HG02623 (cell line): Measurements from ENCODE around the gene TSPAN18.

Experiments
- ATAC-seq: cut with Tn5 transposase; IDR thresholded peaks from one replicate; pipeline ENCODE4 v1.9.1; 2021; ENCODE audit warnings: moderate library complexity; ENCODE audit not compliant: unreplicated experiment

The TSPAN18 gene

DNA sequence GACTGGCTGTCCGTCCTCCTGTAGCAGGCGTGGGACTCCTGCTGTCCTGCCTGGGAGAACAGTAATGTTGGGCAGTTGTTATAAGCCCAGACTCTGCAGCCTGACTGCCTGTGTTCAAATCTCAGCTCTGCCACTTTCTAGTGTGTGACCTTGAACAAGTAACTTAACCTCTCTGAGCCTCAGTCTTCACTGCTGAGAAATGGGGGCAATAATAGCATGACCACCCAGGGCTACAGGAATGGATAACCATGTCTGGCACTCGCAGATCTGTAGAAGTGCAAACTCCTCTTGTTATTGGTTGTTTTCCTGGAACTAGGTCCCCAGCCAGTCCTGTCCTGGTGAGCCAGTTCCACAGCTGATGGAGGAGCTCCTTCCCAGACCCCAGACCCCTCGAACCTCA is 154.2 kb downstream of the TSPAN18 start:
- ATAC-seq: no peak

DNA sequence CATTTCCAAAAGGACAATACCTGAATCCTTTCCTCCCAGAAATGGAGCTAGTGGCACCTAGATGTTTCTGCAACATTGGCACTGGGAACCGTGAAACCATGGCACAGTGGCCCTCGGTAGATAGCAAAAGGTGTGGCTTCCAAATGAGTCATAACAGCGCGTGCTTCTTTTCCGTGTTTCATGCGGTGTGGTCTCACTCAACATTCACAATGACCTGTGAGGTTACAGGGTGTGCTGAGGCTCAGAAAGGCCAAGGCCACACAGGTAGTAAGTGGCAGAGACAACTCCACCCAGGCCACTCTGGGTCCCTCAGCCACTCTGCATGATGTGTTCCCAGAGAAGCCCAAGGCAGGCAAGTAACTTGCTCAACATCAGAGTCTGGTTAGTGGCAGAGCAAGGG is 156.5 kb downstream of the TSPAN18 start:
- ATAC-seq: no peak

DNA sequence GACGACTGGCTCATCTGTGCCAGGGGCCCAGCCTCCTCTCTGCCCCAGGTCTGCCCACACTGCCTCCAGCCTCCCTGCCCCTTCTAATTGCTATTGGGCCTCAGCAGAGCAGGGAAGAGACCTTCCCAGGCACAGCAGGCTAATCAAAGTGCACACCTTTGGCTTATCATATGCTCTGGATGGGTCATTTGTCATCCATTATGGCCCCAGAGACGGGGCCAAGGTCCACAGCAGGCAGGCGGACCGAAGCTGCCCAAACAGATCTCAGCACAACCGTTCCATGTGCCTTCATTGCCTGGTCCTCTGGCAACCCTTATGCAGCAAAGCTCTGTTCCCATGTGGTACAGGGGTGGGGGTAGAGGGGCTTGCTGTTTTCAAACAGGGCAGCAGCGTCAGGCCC is 157.3 kb downstream of the TSPAN18 start:
- ATAC-seq: no peak

DNA sequence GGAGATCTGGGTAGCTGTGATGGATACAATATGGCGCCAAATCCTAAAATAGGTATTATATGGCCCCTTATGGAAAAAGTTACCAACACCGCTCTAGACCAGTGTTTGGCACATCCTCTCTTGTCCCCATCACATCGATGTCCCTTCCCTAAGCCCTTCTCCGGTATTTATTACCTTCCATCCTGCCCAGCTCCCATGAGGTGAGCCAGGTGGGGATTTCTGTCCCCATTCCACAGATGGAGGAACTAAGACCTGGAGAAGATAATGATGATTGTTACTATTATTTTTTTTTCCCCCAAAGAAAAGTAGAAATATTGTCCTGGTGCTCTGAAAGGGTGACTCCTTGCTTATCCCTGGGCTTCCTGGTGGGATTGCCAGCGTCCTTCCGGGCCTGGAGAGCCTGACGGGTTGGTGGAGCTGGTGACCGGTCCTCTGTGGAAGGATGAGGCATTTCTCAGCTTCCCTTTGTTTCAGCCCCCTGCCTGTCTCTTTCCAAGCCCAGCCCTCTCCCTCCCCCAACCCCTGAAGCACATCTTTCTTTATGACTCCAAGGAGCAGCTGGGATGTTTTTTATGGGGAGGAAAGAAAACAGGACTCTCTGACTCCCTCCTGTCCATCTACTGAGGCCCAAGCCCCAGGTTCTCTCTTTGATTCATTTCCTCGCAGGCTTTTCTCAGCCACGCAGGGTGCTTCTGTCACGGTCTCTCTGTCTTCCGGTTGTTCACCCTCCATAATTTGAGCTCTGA is 158.5 kb downstream of the TSPAN18 start:
- no peak for ATAC-seq

DNA sequence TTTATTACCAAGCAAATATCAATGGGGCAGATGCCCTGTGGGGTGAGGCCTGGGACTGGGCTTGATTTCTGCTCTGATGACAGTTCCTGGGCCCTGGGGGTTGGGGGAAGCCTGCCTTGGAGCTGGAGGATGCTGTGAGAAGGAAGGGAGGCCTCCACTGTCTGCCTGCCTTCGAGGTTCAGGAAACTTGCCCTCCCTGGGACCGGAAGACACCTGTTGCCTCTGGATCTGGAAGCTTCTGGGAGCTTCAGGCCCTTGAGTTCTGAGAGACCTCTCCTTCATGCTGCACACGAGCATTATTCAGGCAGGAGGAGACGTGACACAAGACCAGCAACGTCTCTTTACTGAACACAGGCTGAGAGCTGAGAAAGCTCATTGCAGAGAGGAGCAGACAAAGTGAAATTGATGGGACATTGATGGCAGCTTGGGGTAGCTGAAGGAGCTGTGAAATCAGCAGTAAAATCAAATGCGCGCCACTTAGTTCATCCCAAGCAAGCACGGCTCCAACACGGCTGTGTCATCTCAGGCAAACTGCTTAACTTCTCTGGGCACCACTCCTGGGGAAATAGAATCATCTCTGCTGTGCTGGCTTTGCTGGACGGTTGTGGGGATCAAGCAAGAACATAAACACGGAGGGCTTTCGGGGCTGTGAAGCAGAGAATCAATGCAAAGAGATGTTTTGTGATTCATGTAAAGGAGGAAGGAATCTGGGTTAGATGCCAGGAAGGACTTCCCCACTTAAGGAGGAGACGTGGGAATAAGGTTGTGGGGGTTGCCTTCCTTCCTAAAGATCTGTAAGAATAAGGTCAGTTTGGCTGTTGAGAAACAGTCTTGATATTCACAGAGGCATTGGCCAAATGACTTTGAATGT is 159.4 kb downstream of the TSPAN18 start:
- ATAC-seq: no peak

DNA sequence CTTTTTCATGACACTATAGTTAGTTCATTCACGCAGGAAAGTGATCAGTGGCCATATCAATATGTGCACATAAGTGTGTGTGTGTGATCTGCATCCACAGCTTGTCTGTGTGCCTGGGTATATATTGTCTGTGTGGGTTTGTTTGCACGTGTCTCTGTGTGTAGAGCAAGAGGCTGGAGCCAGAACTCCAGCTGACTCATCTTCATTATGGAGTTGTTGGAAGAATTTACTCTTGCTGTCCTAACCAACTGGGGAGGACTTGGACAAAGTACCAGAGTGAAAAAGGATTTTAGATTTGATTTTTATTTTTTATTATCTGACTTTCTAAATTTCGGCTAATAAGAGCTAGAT is 160.0 kb downstream of the TSPAN18 start:
- no peak for ATAC-seq

DNA sequence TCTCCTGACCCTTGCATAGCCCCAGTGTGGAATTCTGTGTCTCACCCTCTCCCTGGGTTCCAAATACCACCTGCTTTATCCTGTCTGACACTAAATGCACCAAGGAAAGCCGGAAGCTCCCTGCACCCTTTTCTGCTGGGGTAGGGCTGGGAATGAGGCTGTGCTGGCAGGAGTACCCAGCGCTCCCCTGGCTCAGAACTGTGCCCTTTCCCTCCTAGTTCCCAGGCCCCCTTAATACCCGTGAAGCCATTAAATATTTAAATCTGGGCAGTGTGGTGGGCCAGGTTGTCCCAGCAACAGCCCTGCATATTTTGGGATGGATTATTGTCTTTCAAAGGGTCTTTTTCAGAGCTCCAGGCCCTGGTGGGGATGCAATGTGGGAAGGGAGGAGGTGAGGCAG is 160.9 kb downstream of the TSPAN18 start:
- no peak for ATAC-seq

DNA sequence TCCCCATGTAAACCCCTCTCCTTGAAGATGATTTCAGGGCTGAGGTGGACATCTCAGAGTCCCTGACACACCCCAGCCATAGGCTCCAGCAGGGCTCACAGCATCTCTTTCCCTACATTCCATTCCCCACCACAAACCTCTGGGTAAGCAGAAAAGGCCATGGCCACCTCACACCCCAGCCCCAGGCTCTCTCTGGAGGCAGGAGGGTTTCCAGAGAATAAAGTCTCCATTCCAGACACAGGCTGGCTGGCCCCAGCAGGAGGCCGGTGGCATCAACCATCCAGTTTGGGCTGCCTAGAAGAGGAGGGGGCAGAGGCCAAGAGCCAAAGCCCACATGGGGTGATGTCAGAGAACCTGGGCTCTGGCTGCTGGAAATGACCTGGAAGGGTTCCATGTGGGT is 162.5 kb downstream of the TSPAN18 start:
- no peak for ATAC-seq

DNA sequence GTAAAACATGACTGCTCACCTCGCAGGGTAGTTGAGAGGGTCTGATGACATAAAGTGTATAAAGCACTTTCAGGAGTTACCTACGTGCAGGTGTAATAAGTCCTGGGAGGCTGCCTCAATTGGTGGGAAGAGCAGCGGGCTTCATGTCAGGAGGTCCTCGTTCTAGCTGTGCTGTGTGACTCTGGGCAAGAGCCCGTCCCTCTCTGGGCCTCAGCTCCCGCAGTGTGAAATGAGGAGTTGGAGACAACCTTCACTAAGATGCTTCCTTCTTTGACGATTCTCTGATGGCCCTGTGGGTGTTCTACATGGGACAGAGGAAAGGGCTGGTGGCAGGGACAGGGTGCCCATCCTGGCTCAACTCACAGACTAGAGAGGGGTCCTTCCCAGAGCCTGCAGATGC is 166.1 kb downstream of the TSPAN18 start:
- no peak for ATAC-seq

DNA sequence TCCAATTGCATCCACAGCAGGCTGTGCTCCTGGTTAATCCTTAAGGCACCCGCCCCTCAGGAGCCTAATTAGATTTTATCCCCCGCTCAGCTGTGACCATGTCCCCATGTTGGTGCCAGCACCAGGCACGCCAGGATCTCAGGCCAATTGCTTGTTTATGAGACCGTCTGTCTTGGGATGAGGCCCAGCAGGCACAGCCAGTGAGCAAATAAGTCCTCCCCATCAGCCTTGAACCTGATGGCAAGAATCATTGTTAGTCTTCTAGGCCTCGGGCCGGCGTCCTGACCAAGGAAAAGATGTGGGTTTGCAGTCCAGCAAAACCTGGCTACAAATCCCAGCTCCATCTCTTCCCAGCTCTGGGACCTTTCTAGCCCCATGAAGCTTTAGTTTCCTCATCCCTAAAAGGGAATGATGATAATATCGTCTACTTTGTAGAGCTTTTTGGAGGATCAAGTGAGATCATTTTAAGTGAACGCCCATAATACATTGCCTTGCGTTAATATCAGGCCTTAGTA is 166.6 kb downstream of the TSPAN18 start:
- ATAC-seq: no peak

DNA sequence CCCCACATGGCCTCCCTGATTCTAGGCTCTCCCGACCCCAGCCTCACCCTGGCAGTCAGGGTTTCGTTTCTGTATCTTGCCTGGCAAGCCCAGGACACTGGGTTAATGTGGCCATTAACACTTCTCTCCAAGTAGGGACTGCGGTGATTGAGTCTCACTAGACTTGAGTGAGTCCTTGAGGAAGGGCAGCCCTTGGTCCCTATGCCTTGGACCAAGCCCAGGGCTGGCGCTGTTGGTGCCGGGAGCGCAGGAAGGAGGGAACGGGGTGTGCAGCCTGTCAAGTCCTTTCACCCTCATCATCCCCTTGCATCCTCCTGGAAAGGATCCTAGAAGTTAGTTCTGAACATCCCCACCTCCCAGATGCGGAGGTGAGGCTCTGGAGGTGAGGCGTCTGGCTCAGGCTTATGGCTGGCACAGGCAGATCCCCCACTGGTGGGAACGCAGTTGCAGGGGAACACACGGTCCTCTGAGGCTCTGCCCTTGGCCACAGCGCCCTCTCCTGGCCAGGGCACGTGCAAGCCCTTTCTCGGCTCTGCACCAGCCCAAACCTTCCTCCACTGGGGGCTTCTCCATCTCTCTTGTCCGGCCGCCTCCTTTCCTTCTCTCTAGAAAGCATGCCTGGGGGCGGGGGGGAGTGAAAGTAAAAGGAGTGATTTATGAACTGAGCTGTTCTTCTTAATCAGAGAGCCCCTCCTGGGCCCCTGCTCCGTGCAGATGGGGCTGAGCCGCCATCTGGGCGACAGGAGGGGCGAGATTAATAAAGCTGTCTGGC is 167.3 kb downstream of the TSPAN18 start:
- ATAC-seq: no peak

DNA sequence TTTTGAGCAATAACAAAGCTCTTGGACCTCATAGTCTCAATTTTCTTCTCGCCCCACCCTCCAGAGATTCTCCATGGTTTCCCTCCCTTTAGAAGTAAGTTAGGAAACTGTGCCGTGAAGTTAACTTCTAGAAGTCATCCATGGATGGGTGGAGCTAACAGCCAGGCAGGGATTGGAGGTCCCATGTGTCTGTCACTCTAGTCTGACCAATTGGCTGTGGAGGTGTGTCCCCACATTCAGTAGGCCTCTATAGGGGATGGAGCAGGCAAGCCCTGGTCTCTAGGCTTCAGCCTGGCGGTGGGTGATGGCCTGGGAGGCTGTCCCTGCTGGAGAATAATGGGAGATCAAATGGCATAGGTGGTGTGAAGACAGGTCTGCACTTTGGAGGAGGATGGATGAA is 173.2 kb downstream of the TSPAN18 start:
- no peak for ATAC-seq

DNA sequence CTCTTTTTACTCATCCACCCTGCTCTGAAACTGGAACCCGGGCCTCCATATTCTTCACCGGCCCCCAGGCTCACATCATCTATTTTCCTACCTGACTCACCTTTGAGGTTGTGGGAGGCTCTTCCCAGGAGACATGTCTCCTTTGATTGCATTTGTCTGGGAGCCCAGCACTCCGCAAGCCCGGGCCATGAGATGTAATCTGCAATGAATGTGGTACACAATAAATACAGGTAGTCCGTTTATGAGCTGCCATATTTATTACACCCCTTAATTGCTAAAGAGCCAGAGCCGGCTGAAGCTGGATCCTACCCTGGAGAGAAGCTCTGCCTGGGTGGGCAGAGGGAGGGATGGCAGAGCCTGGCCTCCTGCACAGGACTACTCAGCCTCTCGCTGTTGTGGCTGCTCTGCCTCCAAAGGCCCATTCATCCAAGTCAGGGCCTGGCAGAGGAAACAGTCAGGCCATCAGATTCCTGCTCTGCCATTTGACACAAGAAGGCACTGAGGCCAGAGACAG is 174.4 kb downstream of the TSPAN18 start:
- no peak for ATAC-seq

DNA sequence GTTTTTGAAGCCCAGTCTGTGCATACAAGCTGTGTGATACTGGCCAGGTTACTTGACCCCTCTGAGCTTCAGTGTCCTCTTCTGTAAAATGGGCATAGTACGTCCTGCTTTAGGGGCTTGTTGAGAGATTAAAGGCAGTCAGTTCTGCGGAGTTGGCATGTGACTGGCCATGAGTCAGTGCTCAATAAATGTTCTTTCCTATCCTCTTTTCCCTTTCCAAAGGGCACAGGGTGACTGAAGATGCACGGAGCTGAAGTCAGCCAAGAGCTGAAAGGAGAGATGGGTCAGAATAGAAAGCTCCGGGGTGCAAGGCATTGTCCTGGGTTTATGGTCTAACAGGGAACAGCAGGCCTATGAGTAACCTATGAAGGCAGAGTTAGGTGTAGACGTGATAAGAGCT is 175.0 kb downstream of the TSPAN18 start:
- ATAC-seq: no peak

DNA sequence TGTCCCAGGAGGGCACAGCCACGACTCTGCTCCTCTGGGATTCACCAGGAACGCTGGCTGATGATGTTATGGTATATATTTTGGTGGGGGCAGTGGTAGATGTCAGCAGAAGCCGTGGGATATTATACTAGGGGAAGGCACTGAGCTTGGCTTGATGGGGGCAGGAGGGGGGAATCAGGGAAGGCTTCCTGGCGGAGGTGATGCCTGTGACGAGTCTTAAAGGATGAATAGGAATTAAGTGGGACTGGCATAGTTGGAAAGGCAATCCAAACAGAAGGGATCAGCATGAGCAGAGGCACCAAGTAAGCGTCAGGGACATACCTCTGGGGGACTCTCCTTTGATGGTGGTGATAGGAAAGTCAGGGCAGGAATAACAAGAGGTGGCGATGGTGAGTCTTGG is 176.3 kb downstream of the TSPAN18 start:
- ATAC-seq: no peak

DNA sequence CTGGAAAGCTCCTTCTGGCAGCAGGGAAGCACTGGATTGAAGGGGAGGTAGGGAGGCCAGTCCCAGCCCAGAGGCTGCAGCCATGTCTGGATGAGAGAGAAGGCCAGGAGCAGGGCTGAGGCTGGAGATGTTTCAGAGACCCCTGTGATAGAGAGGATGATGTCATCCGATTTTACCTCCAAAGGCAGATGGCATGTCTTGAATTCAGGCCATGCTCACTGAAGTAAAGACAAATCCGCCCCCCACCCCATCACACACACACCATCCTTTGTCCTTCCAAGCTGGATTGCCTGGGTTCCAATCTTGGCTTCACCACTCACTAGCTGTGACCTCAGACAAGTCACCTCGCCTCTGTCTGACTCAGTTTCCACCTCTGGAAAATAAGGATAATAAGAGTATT is 176.8 kb downstream of the TSPAN18 start:
- ATAC-seq: no peak

DNA sequence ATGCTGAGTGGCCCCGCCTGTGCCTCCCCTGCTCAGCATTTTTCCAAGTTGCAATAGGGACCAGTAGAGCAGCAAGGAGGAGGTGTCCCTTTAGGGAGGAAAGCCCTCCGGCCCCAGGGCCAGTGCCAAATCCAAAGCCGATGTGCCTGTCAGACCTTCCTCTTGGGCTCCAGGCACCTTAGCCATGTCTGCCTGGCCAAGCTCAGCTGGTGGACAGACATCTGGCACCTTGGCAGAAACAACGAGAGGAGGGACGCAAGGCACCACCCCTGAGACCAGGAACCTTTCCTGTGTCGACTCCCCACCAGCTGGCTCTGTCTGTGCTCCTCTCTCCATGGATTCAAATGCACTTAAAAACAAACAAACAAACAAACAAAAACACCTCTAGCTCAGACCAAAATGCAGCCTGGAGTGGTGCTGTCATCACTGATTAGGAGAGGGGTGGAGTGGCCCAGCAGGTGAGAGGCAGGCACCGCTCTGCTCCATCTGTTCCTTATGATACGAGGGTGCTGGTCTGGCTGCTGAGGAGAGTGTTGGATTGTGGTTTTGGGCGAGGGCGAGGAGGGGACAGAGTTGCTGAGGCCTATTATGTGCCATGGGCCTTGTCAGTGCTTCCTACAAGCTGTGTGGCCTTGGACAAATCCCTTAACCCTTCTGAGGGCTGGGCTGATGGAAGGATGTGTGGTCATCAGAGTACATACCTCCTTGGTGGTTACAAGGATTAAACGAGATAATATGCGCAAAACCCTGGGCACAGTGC is 177.7 kb downstream of the TSPAN18 start:
- ATAC-seq: no peak

DNA sequence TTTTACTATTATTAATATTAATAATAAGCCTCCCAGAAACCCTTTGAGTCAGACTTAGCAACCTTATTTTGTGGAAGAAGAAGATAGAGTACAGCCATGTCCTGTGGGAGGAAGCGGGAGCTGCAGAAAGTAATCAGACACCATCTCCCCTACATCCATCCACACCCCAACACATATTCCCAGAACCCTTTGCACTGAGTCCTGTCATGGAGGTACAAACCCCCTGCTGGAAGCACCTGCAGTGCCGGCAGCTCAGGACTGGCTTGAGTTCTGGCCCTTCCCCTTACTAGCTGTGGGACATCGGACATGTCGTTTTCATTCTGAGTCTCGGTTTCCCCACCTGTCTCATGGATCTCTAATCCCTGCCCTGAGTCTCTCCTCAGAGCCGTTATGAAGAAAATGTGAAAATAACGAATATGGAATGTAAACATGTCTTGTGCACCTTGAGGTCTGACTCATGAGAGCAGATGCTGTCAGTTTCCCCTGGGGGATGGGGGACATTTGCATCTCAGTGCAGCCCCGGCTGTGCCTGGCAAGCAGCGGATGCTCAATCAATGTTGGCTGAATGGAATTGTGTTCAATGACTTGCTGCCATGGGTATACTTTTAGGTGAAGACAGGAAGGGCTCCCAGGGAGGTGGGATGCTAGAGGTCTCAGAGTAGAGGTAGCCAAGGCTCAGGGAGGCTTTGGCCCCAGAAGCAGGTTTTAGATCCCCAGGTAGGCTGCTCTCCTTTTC is 178.5 kb downstream of the TSPAN18 start:
- ATAC-seq: no peak

DNA sequence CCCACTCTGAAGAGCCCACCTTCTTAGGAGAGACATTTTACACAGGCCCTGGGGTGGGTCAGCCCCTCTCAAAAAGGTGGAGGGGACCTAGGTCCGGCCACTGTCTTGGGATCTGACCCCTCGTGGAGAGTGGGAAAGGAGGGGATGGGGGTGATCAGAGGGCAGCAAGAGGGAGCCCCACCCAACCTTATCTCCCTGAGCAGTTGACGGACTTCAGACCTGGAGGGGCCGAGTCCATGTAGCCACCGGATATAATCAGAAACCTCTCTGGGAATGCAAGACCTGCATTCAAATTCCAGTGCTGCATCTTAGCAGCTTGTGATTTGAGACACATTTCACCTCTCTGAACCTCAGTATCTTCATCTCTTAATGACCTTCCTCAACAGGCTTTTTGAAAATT is 179.9 kb downstream of the TSPAN18 start:
- no peak for ATAC-seq

DNA sequence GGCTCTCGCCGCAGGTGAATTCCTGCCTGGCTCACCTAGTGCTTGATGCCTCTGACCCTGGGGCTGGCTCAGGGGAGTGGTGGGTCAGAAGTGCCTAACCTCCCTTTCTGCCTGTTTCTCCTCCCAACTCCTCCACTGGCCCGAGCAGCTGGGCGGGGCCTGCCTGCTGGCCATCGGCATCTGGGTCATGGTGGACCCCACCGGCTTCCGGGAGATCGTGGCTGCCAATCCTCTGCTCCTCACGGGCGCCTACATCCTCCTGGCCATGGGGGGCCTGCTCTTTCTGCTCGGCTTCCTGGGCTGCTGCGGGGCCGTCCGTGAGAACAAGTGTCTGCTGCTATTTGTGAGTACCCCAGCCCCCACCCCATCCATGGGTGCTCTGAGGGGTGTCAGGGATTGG is 182.8 kb downstream of the TSPAN18 start:
- ATAC-seq: no peak
